GM12801 (cell line): ENCODE data around the gene CRHBP.

Source experiments
- TF ChIP-seq, protein P1 (sequence below): IDR thresholded peaks from one replicate; pipeline ENCODE4 v1.5.1; 2011; ENCODE audit warnings: control low read depth; ENCODE audit not compliant: insufficient read length; ENCODE audit errors: extremely low read depth

Gene CRHBP

GRCh38 chr5:76938177-76938576 lies 14.7 kb upstream of the CRHBP start:
- TF ChIP-seq, protein P1, sequence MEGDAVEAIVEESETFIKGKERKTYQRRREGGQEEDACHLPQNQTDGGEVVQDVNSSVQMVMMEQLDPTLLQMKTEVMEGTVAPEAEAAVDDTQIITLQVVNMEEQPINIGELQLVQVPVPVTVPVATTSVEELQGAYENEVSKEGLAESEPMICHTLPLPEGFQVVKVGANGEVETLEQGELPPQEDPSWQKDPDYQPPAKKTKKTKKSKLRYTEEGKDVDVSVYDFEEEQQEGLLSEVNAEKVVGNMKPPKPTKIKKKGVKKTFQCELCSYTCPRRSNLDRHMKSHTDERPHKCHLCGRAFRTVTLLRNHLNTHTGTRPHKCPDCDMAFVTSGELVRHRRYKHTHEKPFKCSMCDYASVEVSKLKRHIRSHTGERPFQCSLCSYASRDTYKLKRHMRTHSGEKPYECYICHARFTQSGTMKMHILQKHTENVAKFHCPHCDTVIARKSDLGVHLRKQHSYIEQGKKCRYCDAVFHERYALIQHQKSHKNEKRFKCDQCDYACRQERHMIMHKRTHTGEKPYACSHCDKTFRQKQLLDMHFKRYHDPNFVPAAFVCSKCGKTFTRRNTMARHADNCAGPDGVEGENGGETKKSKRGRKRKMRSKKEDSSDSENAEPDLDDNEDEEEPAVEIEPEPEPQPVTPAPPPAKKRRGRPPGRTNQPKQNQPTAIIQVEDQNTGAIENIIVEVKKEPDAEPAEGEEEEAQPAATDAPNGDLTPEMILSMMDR, result no peak

DNA sequence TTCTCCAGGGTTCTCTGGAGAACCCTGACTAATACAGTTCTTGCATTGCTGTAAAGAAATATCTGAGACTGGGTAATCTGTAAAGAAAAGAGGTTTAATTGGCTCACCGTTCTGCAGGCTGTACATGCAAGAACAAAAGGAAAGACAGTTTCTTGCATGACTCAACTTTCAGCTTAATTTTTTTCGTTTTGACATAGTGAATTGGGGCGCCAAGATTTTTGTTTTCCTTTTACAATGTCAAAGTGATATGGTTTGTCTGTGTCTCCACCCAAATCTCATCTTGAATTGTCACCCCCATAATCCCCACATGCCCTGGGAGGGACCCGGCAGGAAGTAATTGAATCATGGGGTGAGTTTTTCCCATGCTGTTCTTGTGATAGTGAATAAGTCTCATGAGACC lies 11.8 kb upstream of the CRHBP start:
- TF ChIP-seq, protein P1, result no peak

DNA sequence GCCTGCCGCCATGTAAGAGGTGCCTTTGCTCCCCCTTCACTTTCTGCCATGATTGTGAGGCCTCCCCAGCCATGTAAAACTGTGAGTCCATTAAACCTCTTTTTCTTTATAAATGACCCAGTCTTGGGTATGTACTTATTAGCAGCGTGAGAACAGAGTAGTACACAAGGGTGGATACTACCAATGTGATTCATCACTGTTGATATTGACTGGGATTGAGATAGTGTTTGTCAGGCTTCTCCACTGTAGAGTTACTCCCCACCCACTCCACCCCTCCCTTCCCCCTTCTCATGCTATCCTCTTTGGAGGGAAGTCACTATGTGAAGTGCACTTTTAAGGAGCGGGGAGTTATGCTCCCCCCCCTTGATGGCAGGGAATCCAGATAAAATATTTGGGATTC lies 11.4 kb upstream of the CRHBP start:
- TF ChIP-seq, protein P1, result no peak

- TF ChIP-seq, protein P1, result no peak
Measured at GRCh38 chr5:76942581-76942980, 10.3 kb upstream of the CRHBP start.

DNA sequence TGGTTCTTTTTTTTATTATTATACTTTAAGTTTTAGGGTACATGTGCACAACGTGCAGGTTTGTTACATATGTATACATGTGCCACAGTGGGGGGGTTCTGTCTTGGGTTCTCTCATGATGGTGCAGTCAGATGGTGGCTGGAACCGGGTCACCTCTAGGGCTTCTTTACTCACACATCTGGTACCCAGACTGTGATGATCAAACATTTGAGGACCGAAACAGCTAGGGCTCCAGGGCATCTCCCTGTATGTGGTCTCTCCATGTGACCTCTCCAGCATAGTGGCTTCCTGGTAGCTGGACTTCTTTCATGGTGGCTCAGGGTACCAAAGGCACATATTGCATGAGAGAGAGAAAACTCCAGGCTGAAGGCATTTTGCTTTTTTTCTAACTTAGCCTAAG lies 9.8 kb upstream of the CRHBP start:
- TF ChIP-seq, protein P1, result no peak

DNA sequence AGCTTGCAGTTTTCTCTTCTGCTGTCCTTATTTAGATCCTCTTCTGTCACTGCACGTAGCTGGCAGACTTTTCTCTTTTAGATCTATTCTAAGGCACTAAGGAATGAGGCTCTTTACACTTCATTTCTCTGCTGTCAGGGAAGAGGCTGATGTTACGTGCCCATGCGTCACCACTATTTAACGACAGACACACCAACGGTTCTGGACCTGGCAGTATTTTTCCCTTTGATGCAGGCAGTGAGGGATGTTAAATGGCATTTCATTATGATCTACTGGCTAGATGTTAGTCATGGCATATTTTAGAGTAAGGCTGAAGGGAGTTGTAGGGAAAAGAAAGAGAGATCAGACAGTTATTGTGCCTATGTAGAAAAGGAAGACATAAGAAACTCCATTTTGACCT lies 8.2 kb upstream of the CRHBP start:
- TF ChIP-seq, protein P1, result no peak

- TF ChIP-seq, protein P1, result no peak
Measured at GRCh38 chr5:76946090-76946489, 6.8 kb upstream of the CRHBP start.

DNA sequence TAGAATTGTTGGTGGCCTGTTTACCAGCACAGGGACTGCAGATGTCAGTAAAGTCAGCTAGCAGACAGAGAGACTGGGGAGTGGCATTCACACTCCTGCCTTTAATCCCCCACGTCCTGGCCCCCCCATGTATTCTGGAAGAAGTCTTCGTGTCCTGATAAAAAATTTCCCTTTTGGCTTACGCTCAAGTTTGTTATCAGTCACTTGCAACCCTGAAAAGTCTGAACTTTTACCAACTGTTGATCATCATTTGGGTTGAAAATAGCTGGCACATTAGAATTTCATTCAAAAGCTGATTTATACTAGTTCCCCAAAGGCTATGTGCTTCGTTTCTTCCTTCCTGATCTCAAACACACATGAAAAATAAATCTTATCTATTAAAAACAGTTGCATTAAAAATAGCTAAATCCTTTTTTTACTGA lies 5.8 kb upstream of the CRHBP start:
- TF ChIP-seq, protein P1, result no peak
